Bronchial epithelial cell (primary cell): Measurements from ENCODE around the gene CDKN2B. TPM values are rescaled to one million over a fixed set of nuclear protein-coding genes. Genes with fewer than 3 reads are reported as not detected.

Source experiments
- DNase-seq: peaks from one replicate; pipeline ENCODE4 v3.0.0-alpha.2; 2010; ENCODE audit warnings: low read depth
- FAIRE-seq: peaks from 2 replicates; lab custom pipeline; 2011; peaks lifted over from hg19 to GRCh38; lab: Jason Lieb, UNC
- H3K27me3 ChIP-seq: 2 replicates; pipeline ENCODE4 v1.5.1; 2011; ENCODE audit warnings: low read length; ENCODE audit not compliant: control insufficient read depth, insufficient read depth
- H3K36me3 ChIP-seq: 2 replicates; pipeline ENCODE4 v1.5.1; 2011; ENCODE audit warnings: low read length; ENCODE audit not compliant: control insufficient read depth, insufficient read depth
- H3K4me3 ChIP-seq: 2 replicates; pipeline ENCODE4 v1.5.1; 2011; ENCODE audit warnings: mild to moderate bottlenecking, low read depth, low read length, control low read depth
- total RNA-seq: library from RNA; depleted of rRNA; stranded (reverse); fragments of >200 nt; gene quantifications from 2 replicates; pipeline ENCODE4 v1.2.1, GENCODE V29; 2014
- TF ChIP-seq, protein P1 (sequence below): IDR thresholded peaks from 2 replicates; pipeline ENCODE4 v1.5.1; 2011; ENCODE audit warnings: mild to moderate bottlenecking, moderate library complexity, low read length, control low read depth, inconsistent platforms; ENCODE audit not compliant: insufficient read depth, severe bottlenecking

The CDKN2B gene
- total RNA-seq, 1 donor from 2014 or later, result 29.2 TPM

DNA sequence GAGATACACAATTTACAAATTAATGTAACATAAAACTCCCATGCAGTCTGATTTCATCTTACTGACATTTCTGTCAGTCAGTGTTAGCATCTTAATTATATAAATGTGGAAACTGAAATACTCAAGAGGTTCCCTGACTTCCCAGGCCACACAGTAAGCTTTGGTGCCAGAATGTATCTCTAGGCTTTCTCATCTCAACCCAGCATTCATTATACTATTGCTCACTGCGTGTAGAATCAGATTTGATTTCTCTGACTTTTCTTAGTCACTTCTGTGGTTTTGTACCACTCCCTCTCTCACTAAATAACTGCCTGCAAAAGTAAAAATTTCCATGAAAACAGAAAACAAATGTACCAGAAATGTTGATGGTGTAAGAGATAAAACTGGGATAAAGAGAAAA, 31.7 kb upstream of the CDKN2B start:
- Histone ChIP-seq H3K27me3 (no peaks in the 10 kb centered on the region), H3K36me3 (no peaks in the 10 kb centered on the region), H3K4me3 (no peak overlapping the region)
- TF ChIP-seq, protein P1, sequence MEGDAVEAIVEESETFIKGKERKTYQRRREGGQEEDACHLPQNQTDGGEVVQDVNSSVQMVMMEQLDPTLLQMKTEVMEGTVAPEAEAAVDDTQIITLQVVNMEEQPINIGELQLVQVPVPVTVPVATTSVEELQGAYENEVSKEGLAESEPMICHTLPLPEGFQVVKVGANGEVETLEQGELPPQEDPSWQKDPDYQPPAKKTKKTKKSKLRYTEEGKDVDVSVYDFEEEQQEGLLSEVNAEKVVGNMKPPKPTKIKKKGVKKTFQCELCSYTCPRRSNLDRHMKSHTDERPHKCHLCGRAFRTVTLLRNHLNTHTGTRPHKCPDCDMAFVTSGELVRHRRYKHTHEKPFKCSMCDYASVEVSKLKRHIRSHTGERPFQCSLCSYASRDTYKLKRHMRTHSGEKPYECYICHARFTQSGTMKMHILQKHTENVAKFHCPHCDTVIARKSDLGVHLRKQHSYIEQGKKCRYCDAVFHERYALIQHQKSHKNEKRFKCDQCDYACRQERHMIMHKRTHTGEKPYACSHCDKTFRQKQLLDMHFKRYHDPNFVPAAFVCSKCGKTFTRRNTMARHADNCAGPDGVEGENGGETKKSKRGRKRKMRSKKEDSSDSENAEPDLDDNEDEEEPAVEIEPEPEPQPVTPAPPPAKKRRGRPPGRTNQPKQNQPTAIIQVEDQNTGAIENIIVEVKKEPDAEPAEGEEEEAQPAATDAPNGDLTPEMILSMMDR, result no peak
- FAIRE-seq, result no peak
- peak; percentile 82 for DNase-seq

DNA sequence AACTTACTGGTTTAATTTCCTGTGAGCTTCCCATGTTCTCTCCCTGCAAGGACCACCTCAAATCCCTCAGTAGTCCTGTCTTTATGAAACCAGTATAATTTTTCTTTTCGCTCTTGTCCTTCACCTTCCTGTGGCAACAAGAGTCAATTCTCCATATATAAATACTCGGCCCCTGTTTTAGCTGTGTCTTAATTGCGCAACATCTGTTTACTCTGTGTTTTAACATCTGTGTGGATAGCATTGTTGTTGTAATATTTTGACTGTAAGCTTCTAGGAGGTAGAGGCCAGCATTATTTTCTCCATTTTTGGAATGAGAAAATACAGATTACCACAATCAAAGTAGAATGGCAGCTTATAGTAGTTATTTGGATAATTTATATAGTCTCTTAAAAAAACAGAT, 30.2 kb upstream of the CDKN2B start:
- H3K27me3 ChIP-seq, result no peaks in the 10 kb centered on the region
- DNase-seq (peak; percentile 65), FAIRE-seq (no peak)
- no peak overlapping the region for H3K4me3 ChIP-seq
- H3K36me3 ChIP-seq, result no peaks in the 10 kb centered on the region
- TF ChIP-seq, protein P1, result no peak

DNA sequence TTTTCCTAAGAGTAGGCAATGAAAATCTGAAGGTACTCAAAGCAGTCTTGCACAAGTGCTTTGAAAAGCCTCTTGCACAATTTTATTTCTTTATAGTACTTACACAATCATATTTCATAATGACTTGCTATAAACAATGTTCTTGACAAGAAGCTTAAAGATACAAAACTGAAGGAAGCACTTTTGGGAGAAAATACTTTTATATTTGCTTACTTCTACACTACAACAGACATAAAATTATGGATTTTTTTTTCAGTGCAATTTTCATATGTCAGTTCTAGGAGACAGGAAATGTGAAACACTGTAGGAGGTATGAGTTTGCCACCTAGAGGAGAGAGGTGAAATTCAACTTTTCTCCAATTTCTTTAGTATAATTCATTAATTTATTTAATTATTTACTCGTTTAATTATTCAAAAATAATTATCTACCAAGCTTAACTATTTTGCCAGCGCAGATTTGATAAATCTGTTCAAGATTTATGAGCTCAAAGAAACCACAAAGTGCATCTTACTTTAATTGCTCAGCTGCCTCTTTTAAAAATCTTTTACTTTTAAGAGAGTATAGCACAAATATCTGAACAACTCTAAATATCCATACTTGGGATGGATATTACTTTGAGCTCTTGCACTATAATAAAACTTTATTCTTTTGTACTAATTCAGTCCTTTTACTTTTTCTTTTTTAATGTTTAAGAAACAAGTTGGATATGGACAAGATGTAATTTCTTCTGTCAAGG, 29.0 kb upstream of the CDKN2B start:
- Histone ChIP-seq H3K36me3 (no peaks in the 10 kb centered on the region), H3K4me3 (no peak overlapping the region), H3K27me3 (no peaks in the 10 kb centered on the region)
- peak; percentile 84 for DNase-seq
- TF ChIP-seq, protein P1, result peak; percentile 15
- FAIRE-seq, result no peak

DNA sequence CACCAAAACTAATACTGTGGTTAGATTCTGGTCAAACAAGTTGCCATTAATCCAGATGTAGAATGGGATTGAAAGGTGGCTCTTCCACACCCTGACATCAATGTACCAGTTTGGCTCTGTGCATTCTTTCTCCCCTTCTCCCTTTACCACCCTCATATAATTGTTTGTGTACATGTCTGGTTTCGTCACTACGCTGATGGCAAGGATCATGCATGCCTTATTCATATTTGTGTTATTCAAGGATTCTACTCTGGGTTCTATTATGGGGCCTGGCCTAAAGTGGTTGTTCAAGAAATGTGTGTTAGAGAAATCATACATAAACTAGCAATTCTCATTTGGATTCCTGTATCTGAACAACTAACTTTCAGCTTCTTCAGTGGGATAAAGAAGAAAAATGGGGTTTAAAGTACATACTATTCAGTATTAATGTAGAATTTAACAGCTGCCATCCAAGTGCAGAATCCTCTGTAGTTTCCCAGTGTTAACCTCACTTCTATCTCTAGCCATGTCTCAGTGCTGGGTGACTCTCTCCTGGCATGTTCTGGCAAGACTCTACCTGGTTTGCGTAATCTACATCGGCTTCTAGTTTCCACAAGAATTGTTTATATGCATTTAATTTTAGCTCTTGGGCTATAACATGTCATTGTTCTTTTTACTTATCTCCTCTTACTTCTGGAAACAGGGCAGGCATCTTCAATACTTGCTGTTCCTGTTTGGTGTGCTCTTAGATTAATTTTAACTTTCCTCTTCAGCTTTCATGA, 27.9 kb upstream of the CDKN2B start:
- no peak overlapping the region for H3K4me3 ChIP-seq
- H3K36me3 ChIP-seq, result no peaks in the 10 kb centered on the region
- TF ChIP-seq, protein P1, result no peak
- peak; percentile 52 for FAIRE-seq
- DNase-seq, result peak; percentile 96
- no peaks in the 10 kb centered on the region for H3K27me3 ChIP-seq

DNA sequence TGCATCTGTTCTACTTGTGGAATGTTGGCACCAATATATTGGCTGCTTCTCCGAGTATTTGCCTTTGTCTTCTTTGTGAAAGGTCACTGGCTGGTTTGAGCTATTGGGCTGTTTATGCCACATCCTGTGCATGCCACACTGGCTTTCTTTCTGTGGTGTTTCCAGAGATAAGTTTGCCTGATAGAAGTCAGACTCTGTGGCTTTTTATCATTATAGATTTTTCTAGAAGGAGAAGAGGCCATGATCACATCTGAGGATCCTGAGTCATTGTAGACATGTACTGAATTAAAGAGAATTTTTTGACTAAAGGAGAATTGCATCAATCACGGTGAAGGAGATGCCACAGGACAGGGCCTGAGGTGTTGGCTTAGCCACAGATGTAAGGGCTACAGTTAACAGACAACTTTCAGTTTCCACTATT, 26.5 kb upstream of the CDKN2B start:
- H3K4me3 ChIP-seq, result no peak overlapping the region
- DNase-seq, result no peak
- H3K36me3 ChIP-seq, result no peaks in the 10 kb centered on the region
- no peak for FAIRE-seq
- TF ChIP-seq, protein P1, result no peak
- H3K27me3 ChIP-seq, result no peaks in the 10 kb centered on the region
